ENCODE results near the gene UACA.
"Not testable (repeated sequence)": the region's sequence is repeated elsewhere in the genome, so short reads cannot be mapped to it uniquely, and the experiment has no call there.

Gene UACA

DNA sequence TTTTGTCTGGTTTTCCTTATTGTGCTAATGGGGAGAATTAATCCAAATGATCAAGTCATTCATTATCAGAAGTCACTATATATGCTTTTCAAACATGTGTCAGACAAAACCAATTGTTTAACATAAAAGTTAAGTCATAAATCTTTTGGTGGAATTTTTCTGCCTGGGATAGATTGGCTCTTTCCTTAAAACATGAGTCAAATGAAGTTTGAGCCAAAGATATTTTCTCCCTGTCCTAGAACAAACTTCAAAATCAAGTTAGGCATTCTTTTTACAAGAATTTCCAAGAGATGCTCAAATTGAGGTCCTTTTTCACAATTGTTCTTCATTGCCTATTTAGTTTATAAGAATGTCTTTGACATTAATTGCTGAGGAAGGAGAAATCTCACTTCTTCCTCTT lies 138.3 kb downstream of the UACA start:
- DNase-seq, result no peak

DNA sequence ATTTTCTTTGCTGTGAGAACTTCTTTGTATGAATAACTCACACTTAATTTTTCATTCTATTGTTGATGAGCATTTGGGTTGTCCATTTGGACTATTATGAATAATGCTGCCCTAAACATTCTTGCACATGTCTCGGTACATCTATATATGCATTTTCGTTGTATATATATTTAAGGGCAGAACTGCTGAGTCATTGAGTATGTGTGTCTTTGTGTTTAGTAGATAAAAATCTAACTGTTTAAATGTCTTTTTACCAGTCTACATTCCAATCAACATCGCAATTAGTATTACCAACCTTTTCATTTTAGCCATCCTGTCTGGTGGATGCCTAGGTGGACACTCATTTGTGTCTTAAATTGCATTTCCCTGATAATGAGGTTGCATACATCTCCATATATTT lies 144.4 kb downstream of the UACA start:
- no peak for DNase-seq

DNA sequence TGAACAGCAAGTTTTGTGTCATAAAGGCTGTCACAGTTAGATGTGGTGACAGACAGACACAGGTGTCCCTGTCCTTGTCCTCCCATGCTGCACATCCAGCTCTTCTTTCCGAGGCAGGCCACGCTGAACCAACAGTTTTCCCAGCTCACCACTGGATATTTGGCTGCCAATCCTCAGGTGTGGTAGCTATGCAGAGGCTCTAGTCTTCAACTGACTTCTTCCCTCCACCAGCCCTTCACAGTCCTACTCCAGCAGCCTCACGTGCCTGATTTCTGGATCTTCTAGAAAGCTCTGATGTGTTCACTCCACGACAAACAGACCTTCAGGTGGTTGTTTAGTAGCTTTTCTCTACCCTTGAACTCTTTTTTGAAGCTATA lies 145.5 kb downstream of the UACA start:
- DNase-seq, result no peak

DNA sequence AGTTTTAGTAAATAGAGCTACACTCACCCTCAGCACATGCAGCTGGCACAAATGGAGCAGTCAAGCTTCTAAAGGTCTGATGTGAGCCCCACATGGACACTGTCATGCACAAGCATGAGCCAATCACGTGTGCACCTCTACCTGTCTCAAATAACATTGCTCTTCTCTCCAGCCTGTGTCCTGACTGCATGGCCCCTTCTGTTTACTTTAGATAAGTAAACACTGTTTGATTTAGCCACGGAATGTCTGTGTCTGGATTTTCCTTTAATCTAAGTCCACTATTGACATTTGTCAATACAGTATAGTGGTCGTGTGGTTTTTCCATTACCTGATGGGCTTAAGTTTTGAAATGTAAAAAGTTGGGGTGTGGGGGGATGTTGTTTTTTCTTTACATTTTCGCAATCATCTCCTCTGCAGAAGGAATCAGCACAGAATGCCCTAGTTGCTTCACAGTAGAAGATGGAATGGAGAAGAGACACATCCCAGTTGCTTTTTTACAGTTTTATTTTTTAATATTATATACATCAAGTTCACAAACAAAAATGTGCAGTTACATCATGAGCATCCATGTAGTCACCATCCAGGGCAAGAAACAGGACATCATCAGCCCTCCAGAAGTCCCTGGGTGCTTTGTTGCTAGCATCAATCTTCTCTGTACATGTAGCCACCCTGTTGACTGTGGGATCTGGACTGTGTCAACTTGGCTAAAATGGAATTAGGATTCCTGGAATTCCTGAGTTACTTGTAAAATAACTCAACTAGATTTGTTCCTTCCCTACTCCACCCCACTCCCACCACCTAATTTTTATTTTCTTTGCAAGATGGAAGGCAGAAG lies 146.1 kb downstream of the UACA start:
- DNase-seq, result no peak

DNA sequence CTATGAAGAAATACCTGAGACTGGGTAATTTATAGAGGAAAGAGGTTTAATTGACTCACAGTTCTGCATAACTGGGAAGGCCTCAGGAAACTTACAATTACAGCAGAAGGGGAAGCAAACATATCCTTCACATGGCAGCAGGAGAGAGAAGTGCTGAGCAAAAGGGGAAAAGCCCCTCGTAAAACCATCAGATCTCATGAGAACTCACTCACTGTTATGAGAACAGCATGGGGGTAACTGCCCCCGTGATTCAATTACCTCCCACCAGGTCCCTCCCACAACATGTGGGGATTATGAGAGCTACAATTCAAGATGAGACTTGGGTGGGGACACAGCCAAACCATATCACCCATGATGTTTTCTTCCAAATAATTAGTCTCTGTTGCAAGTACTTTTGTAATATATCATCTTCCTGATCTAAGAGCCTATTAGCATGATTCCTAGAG lies 147.0 kb downstream of the UACA start:
- DNase-seq, result not testable (repeated sequence)

DNA sequence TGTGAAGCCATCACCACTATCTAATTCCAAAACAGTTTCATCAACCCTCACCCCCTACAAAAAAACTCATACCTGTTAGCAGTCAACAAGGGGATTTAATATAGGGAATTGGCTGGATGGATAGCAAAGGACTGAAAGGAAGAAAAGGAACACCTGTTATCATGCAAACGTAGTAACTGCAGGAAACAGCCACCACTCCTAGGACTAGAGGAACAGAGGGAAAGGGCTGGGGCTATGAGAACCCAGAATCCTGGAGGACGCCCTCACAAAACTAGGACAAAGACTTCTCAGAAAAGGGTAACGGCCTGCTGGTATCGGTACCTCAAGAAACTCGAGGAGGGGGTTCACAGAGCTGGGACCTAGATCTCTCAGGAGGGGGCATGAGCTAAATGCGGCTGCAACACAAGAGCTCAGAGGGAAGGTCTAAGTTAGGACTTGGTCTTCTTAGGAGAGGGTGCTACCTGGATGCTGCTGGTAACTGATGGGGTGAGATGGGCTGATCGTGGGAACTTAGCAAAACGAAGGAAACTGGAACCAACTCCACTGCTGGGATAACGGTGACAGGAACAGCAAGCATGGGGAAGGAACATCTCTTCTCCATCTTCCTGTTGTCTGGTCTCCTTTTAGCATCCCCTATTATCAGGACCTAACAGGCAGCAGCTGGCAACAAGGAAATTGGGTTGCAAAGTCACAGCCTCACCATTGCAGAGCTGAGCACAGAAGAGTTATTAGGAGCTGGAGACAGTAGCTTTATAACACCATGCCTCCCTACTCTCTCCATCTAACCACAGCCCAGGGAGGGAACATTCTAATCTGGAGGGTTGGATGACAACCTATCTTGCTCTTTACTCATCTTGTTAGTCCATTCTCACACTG lies 147.7 kb downstream of the UACA start:
- no peak for DNase-seq

DNA sequence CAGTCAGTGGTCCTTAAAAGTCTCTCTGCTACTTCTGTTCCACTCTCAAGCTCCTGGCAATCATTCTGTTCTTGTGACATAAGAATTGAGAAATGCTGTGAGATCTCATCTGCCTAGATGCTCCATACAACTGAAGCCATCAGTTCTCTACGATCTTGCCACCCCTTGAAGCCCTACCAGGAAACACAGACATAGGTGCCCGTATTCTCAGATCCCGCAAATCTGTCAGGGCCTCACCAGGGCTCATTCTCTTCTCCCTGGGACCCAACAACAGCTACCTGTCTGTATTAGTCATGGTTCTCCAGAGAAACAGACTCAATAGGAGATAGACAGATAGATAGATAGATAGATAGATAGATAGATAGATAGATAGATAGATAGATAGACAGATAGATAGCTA lies 149.1 kb downstream of the UACA start:
- DNase-seq, result no peak

DNA sequence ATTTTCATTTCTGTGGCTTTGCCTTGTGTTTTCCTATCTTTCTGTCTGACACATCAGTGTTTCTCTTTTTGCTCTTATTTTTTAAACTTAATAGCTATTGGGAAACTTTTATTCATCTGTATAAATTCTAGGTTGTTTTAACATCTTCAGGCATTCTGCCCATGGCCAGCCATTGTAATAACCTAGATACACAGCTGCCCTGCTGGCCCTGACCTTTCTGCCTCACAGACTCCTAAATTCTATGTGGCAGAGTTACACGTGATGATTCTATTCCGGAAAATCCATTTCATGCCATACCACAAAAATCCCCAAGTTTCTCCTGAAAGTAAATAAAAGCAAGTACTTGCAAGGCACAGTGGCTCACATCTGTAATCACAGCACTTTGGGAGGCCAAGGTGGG lies 150.1 kb downstream of the UACA start:
- no peak for DNase-seq

DNA sequence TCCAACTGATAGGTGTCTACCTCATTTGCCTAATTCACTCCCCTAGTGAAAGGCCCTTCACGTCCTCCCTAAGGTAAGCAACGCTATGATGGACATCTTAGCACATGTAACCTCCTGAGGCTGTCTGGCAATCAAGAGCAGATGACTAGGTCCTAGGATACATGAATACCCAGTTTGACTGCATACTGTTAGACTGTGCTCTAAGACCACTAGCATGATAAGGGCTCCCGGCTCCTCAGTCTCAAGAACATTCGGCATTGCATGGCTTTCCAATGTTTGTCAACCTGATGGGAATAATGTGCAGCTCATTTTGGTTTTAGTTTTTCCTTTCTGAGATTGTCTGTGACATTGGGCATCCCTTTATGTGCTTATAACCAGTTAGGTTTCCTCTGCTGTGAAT lies 152.1 kb downstream of the UACA start:
- DNase-seq, result no peak

DNA sequence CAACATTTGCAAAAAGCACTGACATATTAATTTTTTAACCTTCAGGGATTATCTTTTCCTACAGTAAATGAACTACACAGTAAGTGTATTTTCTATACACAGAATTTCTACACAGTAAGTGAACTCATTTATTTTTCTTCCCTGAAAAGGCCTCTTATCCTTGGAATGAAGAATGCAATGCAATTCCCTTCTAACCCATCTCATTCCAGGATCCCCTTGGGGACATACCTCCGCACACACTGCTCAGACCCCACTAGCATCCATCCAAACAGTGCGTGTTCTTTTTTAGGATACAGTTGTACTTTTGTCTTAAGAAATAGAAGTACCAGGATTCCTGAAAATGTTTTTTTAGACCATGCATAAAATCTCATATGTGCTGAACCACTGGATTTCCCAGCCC lies 152.8 kb downstream of the UACA start:
- DNase-seq, result no peak

DNA sequence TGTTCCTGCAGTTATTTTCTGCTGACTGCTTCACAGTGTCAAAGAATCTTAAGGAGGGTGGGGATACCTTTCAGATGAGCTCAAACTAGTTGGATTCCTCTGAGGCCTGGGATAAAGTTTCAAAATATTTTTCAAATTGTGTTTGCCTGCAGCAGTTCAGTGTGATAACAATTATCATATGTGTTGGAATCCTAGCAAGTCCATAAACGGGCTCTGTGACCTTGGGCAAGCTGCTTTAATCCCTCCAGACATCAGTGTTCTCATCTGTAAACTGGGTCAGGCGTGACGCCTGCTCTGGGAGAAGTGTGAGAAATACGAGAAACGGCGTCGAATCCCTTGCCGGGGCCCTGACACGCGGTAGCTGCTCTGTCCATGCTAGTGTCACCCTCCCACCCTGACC lies 153.5 kb downstream of the UACA start:
- no peak for DNase-seq

DNA sequence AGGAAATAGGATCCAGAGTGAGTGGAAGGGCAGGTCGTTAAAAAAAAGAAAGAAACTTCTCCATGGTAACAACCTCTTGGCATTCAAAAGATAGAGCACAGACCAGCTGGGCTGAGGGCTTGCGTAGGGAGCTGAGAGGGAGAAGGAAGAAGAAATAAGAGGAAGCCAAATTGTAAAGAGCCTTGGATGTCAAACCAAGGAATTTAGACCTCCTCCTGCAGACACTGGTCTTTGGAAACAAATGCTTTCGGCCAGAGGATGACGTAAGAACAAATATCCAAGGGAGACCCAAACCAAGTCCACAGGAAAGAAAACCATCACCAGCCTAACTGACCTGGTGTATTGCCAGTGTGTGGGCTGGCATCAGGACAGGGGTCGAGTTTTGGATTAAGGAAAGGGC lies 155.2 kb downstream of the UACA start:
- DNase-seq, result no peak

DNA sequence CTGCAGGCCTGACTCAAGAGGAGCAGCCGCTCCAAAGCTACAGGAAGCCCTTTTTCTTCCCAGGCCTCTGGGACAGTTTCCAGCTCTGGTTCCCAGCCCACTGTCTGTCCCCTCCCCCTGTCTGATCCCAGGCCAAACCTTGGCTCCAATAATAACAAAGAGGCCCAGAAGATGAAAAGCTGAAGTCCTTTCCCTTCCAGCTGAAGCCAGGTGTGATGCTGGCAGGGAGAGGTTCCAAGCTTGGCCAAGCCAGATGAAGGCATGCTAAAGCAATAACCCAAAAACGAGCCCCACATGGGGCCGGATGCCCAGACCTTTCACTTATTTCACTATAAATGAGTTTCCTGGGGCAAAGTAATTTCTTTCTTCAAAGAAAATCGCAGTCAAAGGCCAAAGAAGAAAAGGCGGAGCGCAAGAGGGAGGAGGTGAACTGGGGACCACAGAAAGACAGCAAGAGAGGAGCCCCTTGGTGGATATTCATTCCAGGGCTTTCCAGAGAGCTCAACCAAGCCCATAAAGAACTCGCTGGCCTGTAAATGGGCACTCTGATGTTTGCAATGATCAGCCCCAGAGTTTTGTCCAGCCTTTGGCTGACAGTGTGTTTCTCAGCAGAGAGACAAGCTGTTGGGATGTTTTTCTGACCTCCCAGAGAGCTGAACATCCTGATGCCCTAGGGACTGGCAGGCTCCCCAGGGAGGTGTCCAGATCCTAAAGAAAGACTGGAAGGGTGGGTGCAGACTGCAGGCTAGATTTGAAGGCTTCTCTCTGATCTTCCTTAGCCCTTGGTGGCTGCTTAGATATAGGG lies 157.6 kb downstream of the UACA start:
- no peak for DNase-seq

DNA sequence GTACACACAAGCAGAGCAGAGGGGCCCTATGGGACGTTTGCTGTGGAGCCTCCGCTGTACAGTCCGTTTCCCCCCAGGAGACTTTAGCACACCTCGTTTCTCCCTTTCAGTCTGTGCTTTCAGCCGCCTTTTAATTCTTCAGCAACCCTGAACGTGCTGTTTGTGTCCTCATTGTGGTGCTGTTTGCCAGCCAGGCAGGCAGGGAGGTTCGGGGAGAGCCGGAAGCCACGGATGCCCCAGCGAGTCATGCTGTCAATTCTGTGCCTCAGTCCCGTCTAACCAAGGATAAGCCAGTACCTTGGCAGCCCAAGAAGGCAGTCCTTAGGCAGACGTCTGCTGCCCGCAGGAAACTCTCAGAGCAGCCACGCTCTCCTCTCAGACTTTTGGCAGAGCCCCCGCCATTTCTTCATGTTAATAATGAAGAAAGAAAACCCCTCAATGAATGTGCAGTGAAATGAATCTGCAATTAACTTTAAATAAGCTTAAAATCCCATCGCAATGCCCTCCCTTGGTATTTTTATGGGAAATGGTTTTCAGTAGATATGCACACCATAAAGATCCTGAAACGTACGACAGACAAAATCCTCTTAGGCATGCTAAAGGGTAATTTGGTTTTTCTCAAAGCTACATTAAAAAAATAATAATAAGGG lies 158.6 kb downstream of the UACA start:
- DNase-seq, result no peak
